ENCODE results near the gene AK1. TPM values are rescaled to one million over a fixed set of nuclear protein-coding genes. Genes with fewer than 3 reads are reported as not detected.

AK1 gene
- total and polyA plus RNA-seq, 10 of the 15 experiments (the other 5 are each of a cell fraction or from before 2014, with no cell fraction given): 0.23 to 3.1 (median 1.8) TPM

DNA sequence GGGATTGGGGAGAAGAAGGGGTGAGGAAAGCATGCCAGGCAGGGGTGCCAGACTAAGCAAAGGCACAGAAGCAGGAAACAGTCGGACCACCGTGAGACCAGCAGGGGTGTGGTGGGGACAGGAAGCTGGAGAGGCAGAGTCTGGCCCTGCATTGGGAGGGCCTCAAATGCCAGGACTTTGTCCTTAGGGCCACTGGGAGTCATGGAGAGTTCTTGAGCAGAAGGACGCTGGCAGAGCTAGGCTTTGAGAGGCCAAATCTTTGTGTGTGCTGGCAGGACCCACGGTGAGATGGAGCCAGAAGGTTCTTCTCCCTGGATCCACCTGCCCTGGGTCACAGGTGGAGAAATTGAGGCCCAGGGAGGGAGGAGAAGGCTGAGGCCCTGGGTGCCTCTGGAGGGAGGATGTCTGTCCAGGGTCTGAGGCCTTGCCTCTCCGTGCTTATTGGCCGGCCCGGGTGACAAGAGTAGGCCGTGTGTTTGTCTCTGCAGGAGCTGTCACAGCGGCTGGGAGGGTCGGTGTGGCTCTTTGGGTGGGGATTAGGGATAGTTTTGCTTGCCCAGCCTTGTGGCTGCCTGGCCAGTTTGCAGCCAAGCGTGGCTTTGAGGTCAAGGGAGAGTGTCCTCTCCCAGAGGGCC, 21.3 kb downstream of the AK1 start:
- SMC1A ChIA-PET (ENCODE audit: uncharacterized antibody, unreplicated experiment): interaction anchor here (1.7 to 1.9 kb wide), 2 partner anchors 9 to 121 kb away, joined by 4 to 5 read pairs; partner anchors contain the start of gene TOR2A
- Histone ChIP-seq H3K27me3 (replicated peaks in 1 of 2; ENCODE audit: control insufficient read depth in 2 of 2, insufficient read depth in 2 of 2, low read length in 1 of 2) (no peaks in the 10 kb centered on the region), H3K79me2 (ENCODE audit: control insufficient read depth, insufficient read depth, low read length) (peaks cover 8% of the 10 kb centered on the region), H4K20me1 (ENCODE audit: control insufficient read depth, insufficient read depth) (no peaks in the 10 kb centered on the region), H3K9me3 (replicated peaks; ENCODE audit: control insufficient read depth, insufficient read depth, low read length) (no peaks in the 10 kb centered on the region), H2AFZ (ENCODE audit: control insufficient read depth, low read depth, low read length) (no peak overlapping the region), H3K4me3 (no peak overlapping the region), H3K27ac (ENCODE audit: control insufficient read depth, insufficient read depth) (no peak overlapping the region), H3K4me2 (ENCODE audit: control insufficient read depth, insufficient read depth) (no peak overlapping the region), H3K9ac (ENCODE audit: control insufficient read depth, insufficient read depth, low read length) (no peak overlapping the region), H3K4me1 (ENCODE audit: control insufficient read depth, insufficient read depth, low read length) (peaks cover 6% of the 10 kb centered on the region), H3K36me3 (ENCODE audit: control insufficient read depth in 2 of 2, insufficient read depth in 2 of 2, low read length in 1 of 2) (no peaks in the 10 kb centered on the region)
- no TSS peak for BruUV-seq (replicated peaks)
- TF ChIP-seq IKZF1 (conservative IDR thresholded peaks at IDR 0.05): no peak
- no peak for TF ChIP-seq CEBPB (IDR thresholded peaks at IDR 0.05; ENCODE audit: borderline replicate concordance in 1 of 2, low read depth in 2 of 2, low read length in 2 of 2)
- FAIRE-seq (no peak), DNase-seq (ENCODE audit: low read depth, low spot score) (no peak), ATAC-seq (no peak)
- in situ Hi-C loops (cut with MboI) (no loop called here), intact Hi-C loops (cut with micrococcal nuclease; ENCODE audit: unreplicated experiment) (no loop called here)
- RAD21 ChIA-PET (ENCODE audit: unreplicated experiment): no interaction called here
- 25% methylated on average over 10 of the region's 11 CpGs for WGBS (ENCODE audit: insufficient coverage, insufficient replicate concordance, low lambda C conversion rate, missing lambda C conversion rate)
- CTCF ChIA-PET: interaction anchor here (1.1 to 3.7 kb wide), 2 partner anchors 8 to 121 kb away, joined by 3 to 12 read pairs; partner anchors contain the start of gene TOR2A
- POLR2A ChIA-PET: no interaction called here

DNA sequence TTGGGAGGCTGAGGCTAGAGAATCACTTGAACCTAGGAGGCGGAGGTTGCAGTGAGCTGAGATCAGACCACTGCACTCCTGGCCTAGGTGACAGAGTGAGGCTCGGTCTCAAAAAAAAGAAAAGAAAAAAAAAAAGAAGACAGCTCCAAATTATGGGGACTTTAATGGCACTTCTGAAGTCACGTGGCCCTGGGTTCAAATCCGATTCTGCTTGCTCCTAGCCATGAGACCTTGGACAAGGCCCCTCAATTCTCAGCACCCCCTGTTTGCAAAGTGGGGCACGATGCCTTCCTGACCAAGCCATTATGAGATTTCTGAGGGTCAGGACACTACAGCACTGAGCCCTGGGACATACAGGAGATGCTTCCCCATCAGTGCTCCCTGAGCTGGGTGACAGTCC, 22.0 kb downstream of the AK1 start:
- Histone ChIP-seq H3K27ac (ENCODE audit: control insufficient read depth, insufficient read depth) (no peak overlapping the region), H3K9ac (ENCODE audit: control insufficient read depth, insufficient read depth, low read length) (no peak overlapping the region), H3K4me2 (ENCODE audit: control insufficient read depth, insufficient read depth) (no peak overlapping the region), H3K79me2 (ENCODE audit: control insufficient read depth, insufficient read depth, low read length) (peaks cover 8% of the 10 kb centered on the region), H2AFZ (ENCODE audit: control insufficient read depth, low read depth, low read length) (no peak overlapping the region), H4K20me1 (ENCODE audit: control insufficient read depth, insufficient read depth) (no peaks in the 10 kb centered on the region), H3K36me3 (ENCODE audit: control insufficient read depth in 2 of 2, insufficient read depth in 2 of 2, low read length in 1 of 2) (no peaks in the 10 kb centered on the region), H3K4me3 (no peak overlapping the region), H3K27me3 (replicated peaks in 1 of 2; ENCODE audit: control insufficient read depth in 2 of 2, insufficient read depth in 2 of 2, low read length in 1 of 2) (no peaks in the 10 kb centered on the region), H3K9me3 (replicated peaks; ENCODE audit: control insufficient read depth, insufficient read depth, low read length) (no peaks in the 10 kb centered on the region; the same call in 2 of the 3 replicates), H3K4me1 (ENCODE audit: control insufficient read depth, insufficient read depth, low read length) (peaks cover 6% of the 10 kb centered on the region)
- ChIA-PET RAD21 (ENCODE audit: unreplicated experiment) (interaction anchor here (0.8 kb wide), 1 partner anchor 121 kb away, joined by 3 read pairs; the partner anchor contains the start of gene TOR2A), POLR2A (no interaction called here), CTCF (interaction anchor here (1.1 to 3.7 kb wide), 4 partner anchors 9 to 121 kb away, joined by 3 to 16 read pairs (median 8); partner anchors contain the start of gene TOR2A), SMC1A (ENCODE audit: uncharacterized antibody, unreplicated experiment) (interaction anchor here (1.7 to 1.9 kb wide), 2 partner anchors 10 to 121 kb away, joined by 4 to 5 read pairs; partner anchors contain the start of gene TOR2A)
- in situ Hi-C loops (cut with MboI) (no loop called here), intact Hi-C loops (cut with micrococcal nuclease; ENCODE audit: unreplicated experiment) (no loop called here)
- DNase-seq (ENCODE audit: low read depth, low spot score): no peak
- 53% methylated on average over 5 of the region's 5 CpGs for WGBS (ENCODE audit: insufficient coverage, insufficient replicate concordance, low lambda C conversion rate, missing lambda C conversion rate)
- no peak for FAIRE-seq
- no peak for ATAC-seq
- TF ChIP-seq PAX8 (IDR thresholded peaks at IDR 0.05) (no peak), MYB (IDR thresholded peaks at IDR 0.05; ENCODE audit: borderline replicate concordance, low read depth, low read length) (no peak), NFYA (IDR thresholded peaks at IDR 0.05; ENCODE audit: borderline replicate concordance, low read depth, low read length) (no peak), TCF12 (IDR thresholded peaks at IDR 0.05; ENCODE audit: low read depth, low read length) (no peak), CBX3 (IDR thresholded peaks at IDR 0.05; ENCODE audit: borderline replicate concordance, low read depth) (no peak), SIN3A (IDR thresholded peaks at IDR 0.05; ENCODE audit: low read depth, low read length) (no peak), IKZF2 (IDR thresholded peaks at IDR 0.05) (no peak), RCOR1 (conservative IDR thresholded peaks at IDR 0.05; ENCODE audit: low read depth, low read length) (no peak)
- BruUV-seq (replicated peaks): no TSS peak

Measured in GM12878 (cell line).